ENCODE data around the gene NAMPT.

NAMPT gene

GRCh38 chr7:106270122-106270977 lies 14.4 kb downstream of the NAMPT start:
- no peak for DNase-seq (ENCODE audit: low read depth)
- no peak for TF ChIP-seq CTCF (conservative IDR thresholded peaks at IDR 0.05; ENCODE audit: low read depth, low read length)
- H3K4me3 ChIP-seq (ENCODE audit: low read length) = no peak overlapping the region

- H3K4me3 ChIP-seq (ENCODE audit: low read length) = no peak overlapping the region
- DNase-seq (ENCODE audit: low read depth) = no peak
- no peak for TF ChIP-seq CTCF (conservative IDR thresholded peaks at IDR 0.05; ENCODE audit: low read depth, low read length)
Observed at GRCh38 chr7:106269254-106269961, 15.4 kb downstream of the NAMPT start.

DNA sequence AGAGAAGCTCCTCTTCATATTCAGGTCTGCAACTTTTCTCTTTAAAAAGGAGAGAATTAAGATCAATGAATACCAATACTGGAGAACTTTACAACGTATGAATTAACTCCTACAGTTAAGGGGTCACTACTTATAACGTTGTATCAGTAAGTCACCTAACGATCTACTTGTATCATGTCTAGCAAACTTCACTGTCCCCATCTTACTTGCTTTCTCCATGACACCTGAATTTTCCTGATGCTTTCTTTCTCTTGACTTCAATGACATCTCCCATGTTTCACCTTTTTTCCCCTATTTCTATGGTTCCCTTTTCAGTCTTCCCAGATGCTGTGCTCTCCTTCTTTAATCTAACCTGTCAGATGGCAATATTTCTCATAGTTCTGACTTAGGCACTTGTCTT lies 19.6 kb downstream of the NAMPT start:
- no peak overlapping the region for H3K4me3 ChIP-seq (ENCODE audit: low read length)
- no peak for TF ChIP-seq CTCF (conservative IDR thresholded peaks at IDR 0.05; ENCODE audit: low read depth, low read length)
- no peak for DNase-seq (ENCODE audit: low read depth)

DNA sequence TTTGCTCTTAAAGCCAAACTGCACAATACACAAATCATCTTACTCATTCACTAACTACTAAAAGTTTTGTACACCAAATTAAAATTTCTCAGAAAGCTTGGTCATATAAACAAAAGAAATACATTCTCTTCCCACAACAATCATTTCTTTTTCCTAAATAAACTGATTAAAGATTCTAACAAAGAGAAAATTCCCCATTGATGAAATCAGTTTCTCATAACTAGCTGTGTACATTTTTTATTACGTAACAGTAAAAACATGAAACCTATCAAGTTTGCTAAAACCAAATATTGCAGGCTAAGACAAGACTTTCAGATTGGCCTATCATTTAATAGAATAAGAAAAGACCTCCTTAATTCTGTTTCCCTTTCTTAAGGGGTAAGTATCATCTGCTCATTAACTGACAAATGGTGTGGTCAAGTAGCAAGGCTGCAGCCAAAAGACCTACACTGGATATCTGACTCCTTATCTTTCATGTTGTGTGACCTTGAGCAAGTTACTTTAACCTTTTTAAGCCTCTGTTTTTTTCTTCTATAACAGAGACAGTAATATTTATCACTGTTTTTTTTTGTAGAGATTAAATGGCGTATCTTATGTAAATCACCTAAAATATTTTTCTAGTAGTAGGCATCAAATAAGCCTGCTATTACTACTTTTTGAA lies 22.4 kb downstream of the NAMPT start:
- no peak for DNase-seq (ENCODE audit: low read depth)
- TF ChIP-seq CTCF (conservative IDR thresholded peaks at IDR 0.05; ENCODE audit: low read depth, low read length) = no peak
- H3K4me3 ChIP-seq (ENCODE audit: low read length) = no peak overlapping the region

- no peak for TF ChIP-seq CTCF (conservative IDR thresholded peaks at IDR 0.05; ENCODE audit: low read depth, low read length)
- no peak overlapping the region for H3K4me3 ChIP-seq (ENCODE audit: low read length)
- DNase-seq (ENCODE audit: low read depth) = no peak
Observed at GRCh38 chr7:106260136-106260561, 24.6 kb downstream of the NAMPT start.

GRCh38 chr7:106258789-106259188 lies 26.0 kb downstream of the NAMPT start:
- TF ChIP-seq CTCF (conservative IDR thresholded peaks at IDR 0.05; ENCODE audit: low read depth, low read length) = no peak
- no peak for DNase-seq (ENCODE audit: low read depth)
- no peak overlapping the region for H3K4me3 ChIP-seq (ENCODE audit: low read length)
